HepG2 (cell line): Measurements from ENCODE around the gene BDH2. TPM values are rescaled to one million over a fixed set of nuclear protein-coding genes. Genes with fewer than 3 reads are reported as not detected.

ENCODE experiments used
- ATAC-seq: fragments of 200-7000 bp; cut with Tn5 transposase; 3 replicates; pipeline ENCODE4 v1.9.1; 2020; ENCODE audit warnings: mild to moderate bottlenecking, moderate library complexity
- BruUV-seq: library from RNA; stranded (reverse); fragments of 400-500 nt; replicated peaks from 2 replicates; lab custom pipeline; 2021; lab: Mats Ljungman, UMichigan
- CTCF ChIA-PET: fragments of 300-600 bp; formaldehyde crosslinking; extraction: SDS; loops from one replicate; lab custom pipeline; 2021; ENCODE audit warnings: low total read pairs, inconsistent platforms, low intra/inter-chr PET ratio; lab: Yijun Ruan, JAX
- POLR2A ChIA-PET: fragments of 350-600 bp; sonication (Branson Sonifier 250); formaldehyde crosslinking; loops from one replicate; lab custom pipeline; 2020; ENCODE audit warnings: antibody characterized with exemption, inconsistent platforms; lab: Yijun Ruan, JAX
- DNase-seq: peaks from one replicate; pipeline ENCODE4 v3.0.0-alpha.2; 2015; ENCODE audit warnings: low spot score
- FAIRE-seq: peaks from 3 replicates; lab custom pipeline; 2011; peaks lifted over from hg19 to GRCh38; lab: Jason Lieb, UNC
- H2AFZ ChIP-seq: one replicate; pipeline ENCODE4 v1.6.1; 2011; ENCODE audit warnings: low read length, inconsistent platforms
- H3K27ac ChIP-seq: fragments of 300-600 bp; 3 replicates; pipeline ENCODE4 v1.8.0; 2011; ENCODE audit warnings: mixed run types, mild to moderate bottlenecking, mixed read lengths, low read length, inconsistent platforms; ENCODE audit not compliant: insufficient read depth; ENCODE audit errors: extremely low read length
- H3K27me3 ChIP-seq, 2 experiments: fragments of 200-600 bp in 1 of 2; 2 replicates in 1 of 2; 3 replicates in 1 of 2; pipeline versions ENCODE4 v1.6.0 to v1.8.0; 2011; ENCODE audit warnings: low read length in 2 of 2, mild to moderate bottlenecking in 2 of 2, moderate library complexity in 2 of 2, inconsistent platforms in 1 of 2; ENCODE audit not compliant: insufficient read depth in 2 of 2, control insufficient read depth in 1 of 2
- H3K36me3 ChIP-seq, 2 experiments: fragments of 200-600 bp in 1 of 2; replicated peaks in 1 of 2; 2 replicates in 1 of 2; 3 replicates in 1 of 2; pipeline versions ENCODE4 v1.5.1 to v1.8.0; 2011; ENCODE audit warnings: low read length in 2 of 2, inconsistent platforms in 1 of 2; ENCODE audit not compliant: insufficient read depth in 2 of 2, control insufficient read depth in 1 of 2
- H3K4me1 ChIP-seq: 2 replicates; pipeline ENCODE4 v1.5.1; 2012; ENCODE audit warnings: low read length, inconsistent platforms; ENCODE audit not compliant: insufficient read depth
- H3K4me2 ChIP-seq: 2 replicates; pipeline ENCODE4 v1.6.0; 2011; ENCODE audit warnings: low read depth, low read length, inconsistent platforms
- H3K4me3 ChIP-seq, 3 experiments: fragments of 200-600 bp in 1 of 3; sonication (generic), shearing (Covaris generic) in 1 of 3; replicated peaks in 1 of 3; 2 replicates each; pipeline ENCODE4 v1.5.1; 2011 to 2016; ENCODE audit warnings: low read length in 3 of 3, inconsistent platforms in 2 of 3, low read depth in 2 of 3, mild to moderate bottlenecking in 2 of 3, control low read depth in 1 of 3, mixed read lengths in 1 of 3; ENCODE audit not compliant: insufficient read depth in 1 of 3
- H3K79me2 ChIP-seq: one replicate; pipeline ENCODE4 v1.6.1; 2011; ENCODE audit warnings: low read length, inconsistent platforms; ENCODE audit not compliant: insufficient read depth
- H3K9ac ChIP-seq: 2 replicates; pipeline ENCODE4 v1.6.0; 2011; ENCODE audit warnings: mild to moderate bottlenecking, low read depth, low read length, inconsistent platforms; ENCODE audit not compliant: insufficient read depth
- H3K9me3 ChIP-seq: 2 replicates; pipeline ENCODE4 v1.5.1; 2012; ENCODE audit warnings: mild to moderate bottlenecking, low read length
- H4K20me1 ChIP-seq: 2 replicates; pipeline ENCODE4 v1.6.0; 2011; ENCODE audit warnings: inconsistent platforms, mild to moderate bottlenecking, low read length, moderate library complexity; ENCODE audit not compliant: insufficient read depth
- MATR3 ChIP-seq: sonication (generic); formaldehyde crosslinking; IDR thresholded peaks from 2 replicates; pipeline ENCODE4 v1.4.0; 2020; ENCODE audit warnings: missing genetic modification reagents
- TEAD3 ChIP-seq: optimal IDR thresholded peaks from 2 replicates; pipeline ENCODE3; 2016; ENCODE audit warnings: borderline replicate concordance
- WGBS: methylation state at CpG from one replicate; pipeline ENCODE4 v1.1.6; 2017; ENCODE audit warnings: low lambda C conversion rate; 5-methylcytosine and 5-hydroxymethylcytosine counted together
- in situ Hi-C: cut with HindIII; loops from 2 replicates; pipeline ENCODE4 v1.10.0; 2017; ENCODE audit warnings: low pct_unique_long_range_greater_than_20kb; ENCODE audit not compliant: extremely low pct_ligation_motif_present
- intact Hi-C: fragments of 100-400 bp; cut with micrococcal nuclease; formaldehyde crosslinking; loops from one replicate; pipeline ENCODE4 v1.10.0; 2022; ENCODE audit not compliant: unreplicated experiment
- polyA plus RNA-seq, 8 experiments: library from polyadenylated mRNA; depleted of rRNA in 3 of 8; stranded (reverse) in 7 of 8; unstranded in 1 of 8; fragments of >200 nt; fragmentation: Illumina TruSeq in 4 of 8; extraction: Trizol in 4 of 8; gene quantifications; 2 replicates each; pipeline versions ENCODE4 v1.2.1 to v1.2.3, GENCODE V29; 2011 to 2016; ENCODE audit warnings: low read depth in 4 of 8, missing spikeins in 1 of 8, mixed read lengths in 1 of 8; ENCODE audit not compliant: insufficient read depth in 1 of 8
- total RNA-seq, 5 experiments: library from RNA; depleted of rRNA; stranded (reverse); fragments of >200 nt; fragmentation: Illumina TruSeq; extraction: Trizol; gene quantifications; 2 replicates each; pipeline ENCODE4 v1.2.3, GENCODE V29; 2016; ENCODE audit warnings: low read depth in 1 of 5
- TF ChIP-seq, protein P1 (sequence below): sonication (generic); formaldehyde crosslinking; IDR thresholded peaks from 2 replicates; pipeline ENCODE4 v1.4.0; 2020; ENCODE audit warnings: missing genetic modification reagents
- TF ChIP-seq, protein P2 (sequence below): sonication (generic); formaldehyde crosslinking; IDR thresholded peaks from 2 replicates; pipeline ENCODE4 v1.5.1; 2020; ENCODE audit warnings: mild to moderate bottlenecking, missing genetic modification reagents

The BDH2 gene
- total and polyA plus RNA-seq, 2 of the 13 experiments (the other 11 are each of a cell fraction or from before 2014, with no cell fraction given) = 34.8 to 46.2 TPM

DNA sequence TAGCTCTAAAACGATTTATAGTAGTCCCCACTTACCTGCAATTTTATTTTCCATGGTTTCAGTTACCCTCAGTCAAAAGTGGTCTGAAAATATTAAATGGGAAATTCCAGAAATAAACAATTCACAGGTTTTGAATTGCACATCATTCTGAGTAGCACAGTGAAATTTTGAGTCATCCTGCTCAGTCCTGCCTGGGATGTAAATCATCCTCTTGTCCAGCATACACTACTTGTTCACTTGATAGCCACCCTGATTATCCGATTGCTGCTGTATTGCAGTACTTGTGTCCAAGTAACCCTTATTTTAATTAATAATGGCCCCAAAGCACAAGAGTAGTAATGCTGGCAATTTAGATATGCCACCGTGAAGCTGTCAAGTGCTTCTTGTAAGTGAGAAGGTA lies 23.5 kb upstream of the BDH2 start:
- Histone ChIP-seq H3K36me3 (peaks cover 1 to 18% of the 10 kb centered on the region in 2 experiments; a peak in 2 of 5 replicates), H2AFZ (no peak overlapping the region), H3K4me3 (no peak overlapping the region), H4K20me1 (no peaks in the 10 kb centered on the region), H3K27ac (no peak overlapping the region), H3K4me2 (no peak overlapping the region), H3K27me3 (no peaks in the 10 kb centered on the region), H3K9ac (no peak overlapping the region), H3K79me2 (no peaks in the 10 kb centered on the region), H3K4me1 (no peaks in the 10 kb centered on the region), H3K9me3 (no peaks in the 10 kb centered on the region)
- BruUV-seq = no TSS peak
- DNase-seq (no peak), FAIRE-seq (no peak), ATAC-seq (no peak)
- TF ChIP-seq MATR3 (CRISPR knock-in tag) (no peak), TEAD3 (CRISPR knock-in tag) (no peak)
- TF ChIP-seq, protein P1, sequence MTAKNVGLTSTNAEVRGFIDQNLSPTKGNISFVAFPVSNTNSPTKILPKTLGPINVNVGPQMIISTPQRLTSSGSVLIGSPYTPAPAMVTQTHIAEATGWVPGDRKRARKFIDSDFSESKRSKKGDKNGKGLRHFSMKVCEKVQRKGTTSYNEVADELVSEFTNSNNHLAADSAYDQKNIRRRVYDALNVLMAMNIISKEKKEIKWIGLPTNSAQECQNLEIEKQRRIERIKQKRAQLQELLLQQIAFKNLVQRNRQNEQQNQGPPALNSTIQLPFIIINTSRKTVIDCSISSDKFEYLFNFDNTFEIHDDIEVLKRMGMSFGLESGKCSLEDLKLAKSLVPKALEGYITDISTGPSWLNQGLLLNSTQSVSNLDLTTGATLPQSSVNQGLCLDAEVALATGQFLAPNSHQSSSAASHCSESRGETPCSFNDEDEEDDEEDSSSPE (CRISPR knock-in tag) = no peak
- TF ChIP-seq, protein P2, sequence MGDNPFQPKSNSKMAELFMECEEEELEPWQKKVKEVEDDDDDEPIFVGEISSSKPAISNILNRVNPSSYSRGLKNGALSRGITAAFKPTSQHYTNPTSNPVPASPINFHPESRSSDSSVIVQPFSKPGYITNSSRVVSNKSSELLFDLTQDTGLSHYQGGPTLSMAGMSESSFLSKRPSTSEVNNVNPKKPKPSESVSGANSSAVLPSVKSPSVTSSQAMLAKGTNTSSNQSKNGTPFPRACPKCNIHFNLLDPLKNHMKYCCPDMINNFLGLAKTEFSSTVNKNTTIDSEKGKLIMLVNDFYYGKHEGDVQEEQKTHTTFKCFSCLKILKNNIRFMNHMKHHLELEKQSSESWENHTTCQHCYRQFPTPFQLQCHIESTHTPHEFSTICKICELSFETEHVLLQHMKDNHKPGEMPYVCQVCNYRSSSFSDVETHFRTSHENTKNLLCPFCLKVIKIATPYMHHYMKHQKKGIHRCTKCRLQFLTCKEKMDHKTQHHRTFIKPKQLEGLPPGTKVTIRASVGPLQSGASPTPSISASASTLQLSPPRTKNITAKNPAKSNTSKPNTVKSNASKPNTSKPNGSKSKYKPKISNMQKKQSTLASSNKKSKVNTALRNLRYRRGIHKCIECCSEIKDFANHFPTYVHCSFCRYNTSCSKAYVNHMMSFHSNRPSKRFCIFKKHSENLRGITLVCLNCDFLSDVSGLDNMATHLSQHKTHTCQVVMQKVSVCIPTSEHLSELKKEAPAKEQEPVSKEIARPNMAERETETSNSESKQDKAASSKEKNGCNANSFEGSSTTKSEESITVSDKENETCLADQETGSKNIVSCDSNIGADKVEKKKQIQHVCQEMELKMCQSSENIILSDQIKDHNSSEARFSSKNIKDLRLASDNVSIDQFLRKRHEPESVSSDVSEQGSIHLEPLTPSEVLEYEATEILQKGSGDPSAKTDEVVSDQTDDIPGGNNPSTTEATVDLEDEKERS (CRISPR knock-in tag) = no peak
- 88% methylated on average over 3 of the region's 3 CpGs for WGBS
- POLR2A ChIA-PET = no interaction called here
- in situ Hi-C loops = no loop called here
- intact Hi-C loops = no loop called here
- CTCF ChIA-PET = no interaction called here
